ENCODE results near the gene CCDC91.

- TF ChIP-seq CTCF (IDR thresholded peaks at IDR 0.05) (no peak), POLR2A (IDR thresholded peaks at IDR 0.05) (no peak), EP300 (IDR thresholded peaks at IDR 0.05) (no peak)
These were observed 50.6 kb downstream of the CCDC91 start for GRCh38 chr12:28240853-28241252.
